Measurements from ENCODE around the gene C16orf78.

The C16orf78 gene

DNA sequence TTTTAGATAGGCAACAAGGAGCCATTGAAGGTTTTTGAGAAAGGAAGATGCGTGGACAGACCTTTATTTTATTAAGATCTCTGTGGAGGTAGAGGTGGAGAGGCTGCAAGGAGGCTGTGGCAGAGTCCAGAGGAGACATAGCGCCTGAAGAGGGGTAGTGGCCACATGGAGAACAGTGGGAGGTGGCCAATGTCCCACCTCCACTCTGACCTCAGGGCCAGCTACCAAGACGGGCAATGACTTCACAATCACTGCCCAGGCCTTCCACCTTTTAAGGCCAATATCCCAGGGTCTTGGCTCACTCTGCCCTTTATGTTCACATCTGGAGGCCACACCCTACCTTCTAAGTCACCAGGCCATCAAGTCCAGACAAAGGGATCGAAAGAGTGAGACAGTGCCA lies at the start of gene C16orf78:
Gene C16orf78 (plus strand): TSS at position 301 of the 400 bp plus-strand sequence. CDS start 136 bp downstream, outside the sequence.
- DNase-seq (ENCODE audit: low read depth) = no peak

DNA sequence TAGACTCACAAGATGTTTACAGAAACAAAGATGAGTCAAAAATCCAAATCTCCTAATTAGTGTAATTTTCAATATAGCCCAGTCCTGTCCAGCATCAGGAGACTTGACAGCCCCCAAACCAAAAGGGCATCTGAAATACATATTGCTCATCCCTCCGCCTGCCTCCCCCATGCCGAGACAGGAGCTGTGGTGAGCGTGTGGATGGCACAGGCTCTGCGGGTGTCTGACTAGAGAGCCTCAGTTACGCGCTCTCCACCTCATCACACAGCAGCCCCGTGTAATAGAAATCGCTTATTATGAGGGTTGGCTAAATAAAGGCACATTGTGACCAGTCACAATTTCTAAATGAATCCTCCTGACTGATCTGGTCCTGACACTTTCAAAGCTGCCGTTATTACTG lies 48.9 kb upstream of the C16orf78 start:
- DNase-seq (ENCODE audit: low read depth) = no peak

- DNase-seq (ENCODE audit: low read depth) = no peak
Measured at GRCh38 chr16:49327466-49327865, 46.1 kb upstream of the C16orf78 start.

- DNase-seq (ENCODE audit: low read depth) = no peak
Measured at GRCh38 chr16:49328325-49328724, 45.3 kb upstream of the C16orf78 start.

- DNase-seq (ENCODE audit: low read depth) = no peak
Measured at GRCh38 chr16:49330562-49331201, 42.9 kb upstream of the C16orf78 start.

DNA sequence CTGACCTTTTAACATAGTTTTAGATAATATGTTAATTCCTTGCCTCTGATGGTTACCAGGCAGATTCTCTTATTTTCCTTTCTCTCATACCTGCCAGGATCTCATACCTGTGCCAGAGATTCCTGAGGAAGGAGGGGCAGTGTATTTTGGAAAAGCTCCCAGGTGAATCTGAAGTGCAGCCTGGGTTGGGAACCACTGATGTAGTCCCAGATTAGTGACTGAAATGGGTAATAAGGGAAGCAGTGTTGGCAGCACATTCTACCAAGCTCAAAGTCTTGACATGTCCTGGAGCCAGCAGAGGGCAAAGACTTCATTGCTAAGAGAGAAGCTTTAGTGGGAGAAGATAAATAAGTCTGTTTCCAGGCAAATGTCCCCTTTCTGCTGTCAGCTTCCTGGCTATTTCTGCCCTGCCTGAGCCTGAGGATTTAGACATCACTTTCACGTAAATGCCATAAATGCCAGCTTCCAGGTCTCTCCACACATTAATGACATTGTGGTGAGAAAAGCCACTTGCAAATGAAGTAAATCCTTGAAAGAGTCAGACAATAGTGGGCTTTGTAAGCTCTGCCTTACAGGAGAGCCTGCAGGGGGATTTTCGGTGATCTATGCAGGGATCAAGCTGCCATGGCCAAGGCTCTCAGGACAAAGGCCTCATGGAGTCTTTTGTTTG lies 40.9 kb upstream of the C16orf78 start:
- no peak for DNase-seq (ENCODE audit: low read depth)

DNA sequence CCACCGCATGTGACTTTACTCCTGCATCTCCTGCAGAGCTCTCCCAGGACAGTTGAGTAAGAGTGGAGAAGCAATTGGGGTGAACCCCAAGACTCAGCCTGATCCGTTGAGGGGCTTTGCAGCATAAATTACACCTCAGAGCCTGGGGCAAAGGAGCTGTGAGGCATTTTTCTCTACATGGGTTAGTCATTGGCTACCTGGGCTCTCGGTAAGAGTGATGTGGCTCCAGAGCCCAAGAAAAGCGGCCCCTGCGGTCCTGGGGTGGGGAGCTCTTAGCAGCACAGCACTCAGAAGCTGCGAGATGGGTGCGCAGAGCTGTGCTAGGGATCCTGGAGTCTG lies 40.4 kb upstream of the C16orf78 start:
- no peak for DNase-seq (ENCODE audit: low read depth)

DNA sequence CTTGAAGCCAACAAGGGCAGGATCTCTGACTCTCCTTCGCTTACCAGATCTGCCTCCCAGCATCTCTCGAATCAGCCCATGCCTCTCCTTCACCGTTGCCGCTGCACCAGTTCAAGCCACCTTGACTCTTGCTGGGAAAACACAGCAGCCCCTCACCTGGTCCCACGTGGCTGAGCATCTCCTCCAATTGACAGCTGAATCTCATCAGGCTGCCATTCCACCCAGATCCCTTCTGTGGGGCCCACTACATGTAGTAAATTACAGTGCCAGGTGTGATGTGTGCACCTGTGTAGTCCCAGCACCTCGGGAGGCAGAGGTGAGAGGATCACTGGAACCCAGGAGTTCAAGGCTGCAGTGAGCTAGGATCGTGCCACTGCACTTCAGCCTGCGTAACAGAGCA lies 37.8 kb upstream of the C16orf78 start:
- DNase-seq (ENCODE audit: low read depth) = no peak

DNA sequence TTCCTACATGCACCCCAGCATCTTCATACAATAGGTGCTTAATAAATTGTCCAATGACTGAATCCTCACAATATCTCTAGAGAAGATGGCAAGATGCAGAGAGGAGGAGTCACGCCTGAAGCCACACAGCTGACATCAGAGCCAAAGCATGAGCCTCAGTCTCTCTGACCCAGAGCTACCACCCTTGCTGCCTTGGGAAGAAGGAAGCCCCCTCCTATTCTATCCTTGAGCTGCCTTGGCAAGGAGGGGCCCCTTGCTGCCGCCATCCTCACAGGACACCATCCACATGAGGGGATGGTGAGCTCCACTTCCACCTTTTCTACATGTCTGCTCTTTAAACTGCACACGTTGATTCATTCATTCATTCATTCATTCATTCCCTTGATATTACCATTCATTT lies 37.0 kb upstream of the C16orf78 start:
- no peak for DNase-seq (ENCODE audit: low read depth)

- DNase-seq (ENCODE audit: low read depth) = no peak
Measured at GRCh38 chr16:49337814-49338350, 35.7 kb upstream of the C16orf78 start.

- DNase-seq (ENCODE audit: low read depth) = no peak
Measured at GRCh38 chr16:49338611-49339265, 34.9 kb upstream of the C16orf78 start.

GRCh38 chr16:49340466-49340865 lies 33.1 kb upstream of the C16orf78 start:
- no peak for DNase-seq (ENCODE audit: low read depth)

DNA sequence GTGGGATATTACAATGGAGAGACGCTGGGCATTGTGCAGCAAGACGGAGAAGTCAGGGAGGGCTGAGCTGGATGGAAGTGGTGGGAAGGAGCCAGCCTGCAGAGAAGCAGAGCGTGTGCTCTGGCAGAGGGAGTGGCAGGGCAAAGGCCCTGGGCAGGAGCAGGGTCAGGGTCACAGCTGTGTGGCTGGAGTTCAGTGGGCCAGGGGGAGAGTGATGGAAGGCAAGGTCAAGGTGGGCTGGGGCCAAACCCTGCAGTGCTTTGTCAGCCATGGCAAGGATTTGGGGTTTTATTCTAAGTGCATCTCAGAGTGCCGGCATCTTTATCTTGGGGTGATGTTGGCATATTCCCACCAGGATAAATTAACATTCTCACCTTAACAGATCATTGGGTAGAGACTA lies 31.9 kb upstream of the C16orf78 start:
- no peak for DNase-seq (ENCODE audit: low read depth)

- no peak for DNase-seq (ENCODE audit: low read depth)
Measured at GRCh38 chr16:49342336-49343265, 31.0 kb upstream of the C16orf78 start.

GRCh38 chr16:49343291-49343690 lies 30.3 kb upstream of the C16orf78 start:
- DNase-seq (ENCODE audit: low read depth) = no peak

DNA sequence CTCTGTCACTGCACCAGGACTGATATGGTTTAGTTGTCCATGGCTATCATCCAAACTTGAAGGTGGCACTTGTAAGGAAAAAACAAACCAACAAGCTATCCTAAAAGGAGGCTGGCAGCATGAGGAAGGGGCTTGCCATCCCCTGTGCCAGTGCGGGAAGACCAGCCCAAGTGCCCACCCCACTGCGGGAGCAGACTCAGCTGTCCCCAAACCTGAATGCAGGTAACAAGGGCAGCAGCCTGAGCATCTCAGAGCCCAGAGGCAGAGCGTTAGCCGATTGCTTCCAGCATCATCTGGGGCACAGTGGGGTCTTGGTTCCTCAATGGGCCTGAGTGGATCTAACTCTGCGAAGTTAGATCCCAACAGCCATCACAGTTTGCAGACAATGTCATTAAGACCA lies 29.2 kb upstream of the C16orf78 start:
- no peak for DNase-seq (ENCODE audit: low read depth)

DNA sequence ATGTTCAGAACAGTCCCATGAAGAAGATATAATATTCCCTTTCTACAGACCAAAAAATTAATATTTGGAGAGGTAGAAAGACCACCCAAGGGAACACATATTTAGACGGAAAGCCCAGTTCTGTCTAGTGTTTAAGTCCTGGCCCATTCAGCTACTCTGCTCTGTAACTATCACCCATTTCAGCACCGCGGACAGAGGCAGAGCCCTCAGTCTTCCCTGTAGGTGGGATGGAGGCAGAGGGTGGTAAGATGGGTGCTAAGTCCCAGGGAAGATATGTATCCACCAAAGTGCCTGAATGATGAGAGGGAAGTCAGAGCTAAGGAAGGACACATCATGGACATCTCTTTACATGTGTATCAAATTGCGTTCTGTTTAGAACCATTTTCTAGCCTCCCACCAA lies 27.8 kb upstream of the C16orf78 start:
- DNase-seq (ENCODE audit: low read depth) = no peak

- no peak for DNase-seq (ENCODE audit: low read depth)
Measured at GRCh38 chr16:49346459-49346858, 27.1 kb upstream of the C16orf78 start.

DNA sequence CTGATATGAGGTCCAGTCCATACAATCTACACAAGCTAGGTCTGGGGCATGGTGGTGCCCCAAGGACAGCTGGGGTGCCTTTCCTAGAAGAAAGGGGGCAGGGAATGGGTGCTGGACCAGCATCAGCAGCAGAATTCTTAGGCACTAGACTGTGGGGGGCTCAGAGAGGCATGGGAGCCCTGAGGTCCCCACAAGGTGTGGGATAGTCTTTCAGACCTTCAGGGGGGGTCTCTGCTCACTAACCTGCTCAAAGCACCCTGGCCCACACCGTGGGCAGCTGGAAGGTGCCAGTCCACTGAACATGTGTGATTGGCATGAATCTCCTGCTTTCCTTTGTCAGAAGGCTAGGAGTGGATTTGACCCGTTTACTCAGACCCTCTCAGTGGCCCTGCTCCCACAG lies 26.1 kb upstream of the C16orf78 start:
- DNase-seq (ENCODE audit: low read depth) = no peak

DNA sequence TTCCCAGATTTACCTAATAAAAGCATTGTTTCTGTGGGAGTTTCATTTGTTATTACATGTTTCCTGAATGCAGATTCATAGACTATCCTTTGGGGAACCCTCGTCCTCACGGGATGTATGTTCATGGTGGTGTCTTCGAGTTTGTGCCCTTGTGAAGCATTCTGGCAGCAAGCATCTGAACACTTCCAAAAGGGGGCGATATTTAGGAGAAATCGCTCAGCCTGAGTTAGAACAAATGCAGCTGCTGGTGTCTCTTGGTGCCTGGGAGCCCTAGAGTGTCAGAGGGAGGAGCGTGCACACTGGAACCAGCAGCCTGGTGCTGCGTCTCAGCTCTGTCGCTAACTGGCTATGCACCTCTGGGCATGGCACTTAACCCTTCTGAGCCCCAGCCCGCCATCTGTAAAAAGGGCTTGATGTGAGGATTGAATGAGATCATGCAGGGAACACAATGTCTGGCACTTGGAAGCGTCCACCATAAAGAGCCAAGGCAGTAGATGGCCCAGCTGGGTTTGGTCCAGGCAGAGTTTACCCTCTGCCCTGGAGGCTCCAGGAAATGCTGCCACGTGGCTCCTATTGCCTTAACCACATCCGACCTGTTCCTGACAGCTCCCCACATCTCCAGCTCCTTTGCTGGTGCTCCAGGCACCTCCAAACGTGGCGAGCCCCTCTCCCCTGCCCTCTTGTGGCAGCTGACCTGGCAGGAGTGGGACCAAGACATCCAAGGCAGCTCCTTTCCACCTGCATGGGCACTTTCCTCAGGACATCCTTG lies 25.0 kb upstream of the C16orf78 start:
- DNase-seq (ENCODE audit: low read depth) = no peak

DNA sequence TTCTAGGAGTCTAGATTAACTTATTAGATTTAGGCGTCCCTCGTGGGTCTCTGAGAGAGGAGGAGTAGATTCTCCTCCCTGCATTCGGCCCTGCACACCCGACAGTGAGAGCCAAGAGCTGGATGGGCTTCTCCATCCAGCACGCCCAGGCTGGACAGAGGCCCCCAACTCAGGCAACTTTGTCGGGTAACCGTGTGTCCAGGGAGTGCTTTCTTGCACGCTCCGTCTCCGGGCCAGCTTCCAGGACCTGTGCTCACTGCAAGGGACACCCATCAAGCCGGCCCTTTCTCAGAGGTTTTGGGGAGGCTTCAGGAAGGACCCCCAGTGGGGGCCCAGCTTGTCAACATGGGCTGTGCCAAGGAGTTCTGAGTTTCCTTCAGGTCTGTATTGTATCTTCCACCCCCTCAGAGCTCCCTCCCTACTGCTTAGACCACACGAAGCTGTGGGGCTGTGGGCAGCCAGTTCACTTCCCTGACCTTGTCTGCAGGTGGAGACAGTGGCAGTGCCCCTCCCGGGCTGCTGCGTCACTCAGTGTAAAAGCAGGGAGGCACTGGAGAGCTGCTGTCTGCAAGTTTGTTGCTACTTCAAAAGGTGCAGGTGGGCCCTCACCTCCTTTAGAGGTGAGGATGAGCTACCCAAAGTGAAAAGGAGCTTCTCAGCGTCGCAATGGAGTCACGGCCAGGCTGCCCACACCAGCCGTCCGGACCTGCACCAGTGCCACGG lies 24.0 kb upstream of the C16orf78 start:
- DNase-seq (ENCODE audit: low read depth) = no peak
